ENCODE data around the gene CFP.

Gene CFP

DNA sequence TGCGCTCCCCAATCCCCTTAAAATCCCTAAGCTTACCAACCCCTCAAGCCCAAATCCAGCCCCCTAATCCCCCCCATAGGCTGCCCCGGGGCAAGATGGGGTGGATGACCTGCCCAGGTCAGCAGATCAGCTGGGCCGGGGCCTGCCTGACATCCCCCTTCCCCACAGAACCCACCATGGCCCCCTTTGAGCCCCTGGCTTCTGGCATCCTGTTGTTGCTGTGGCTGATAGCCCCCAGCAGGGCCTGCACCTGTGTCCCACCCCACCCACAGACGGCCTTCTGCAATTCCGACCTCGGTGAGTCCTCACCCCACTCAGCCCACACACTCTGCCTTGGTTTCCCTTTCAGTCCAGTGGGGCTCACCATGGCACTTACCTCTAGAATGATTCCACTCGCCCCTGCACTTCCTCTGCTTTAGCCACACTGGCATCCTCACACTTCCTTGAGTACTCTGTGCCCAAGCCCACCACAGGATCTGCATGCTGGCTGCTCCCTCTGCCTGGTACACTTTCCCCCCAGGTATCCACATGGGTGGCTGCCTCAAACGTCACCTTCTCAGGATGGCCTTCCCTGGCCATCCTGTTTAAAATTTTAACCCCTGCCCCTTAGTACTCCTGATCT lies 46.4 kb downstream of the CFP start:
- Histone ChIP-seq H3K9me3 (ENCODE audit: insufficient read depth, low read depth, low read length) (no peaks in the 10 kb centered on the region), H3K4me3 (ENCODE audit: low read length) (no peak overlapping the region; the same call in 1 of the 2 replicates), H3K4me1 (ENCODE audit: insufficient read depth, low read length) (no peaks in the 10 kb centered on the region), H3K9ac (ENCODE audit: low read depth, low read length) (no peak overlapping the region), H3K27ac (ENCODE audit: low read depth, low read length) (no peak overlapping the region), H3K36me3 (ENCODE audit: insufficient read depth, low read length) (peaks cover 4% of the 10 kb centered on the region; the same call in 1 of the 2 replicates), H3K27me3 (ENCODE audit: insufficient read depth, low read length) (no peaks in the 10 kb centered on the region)
- WGBS: 86% methylated on average over 8 of the region's 8 CpGs

DNA sequence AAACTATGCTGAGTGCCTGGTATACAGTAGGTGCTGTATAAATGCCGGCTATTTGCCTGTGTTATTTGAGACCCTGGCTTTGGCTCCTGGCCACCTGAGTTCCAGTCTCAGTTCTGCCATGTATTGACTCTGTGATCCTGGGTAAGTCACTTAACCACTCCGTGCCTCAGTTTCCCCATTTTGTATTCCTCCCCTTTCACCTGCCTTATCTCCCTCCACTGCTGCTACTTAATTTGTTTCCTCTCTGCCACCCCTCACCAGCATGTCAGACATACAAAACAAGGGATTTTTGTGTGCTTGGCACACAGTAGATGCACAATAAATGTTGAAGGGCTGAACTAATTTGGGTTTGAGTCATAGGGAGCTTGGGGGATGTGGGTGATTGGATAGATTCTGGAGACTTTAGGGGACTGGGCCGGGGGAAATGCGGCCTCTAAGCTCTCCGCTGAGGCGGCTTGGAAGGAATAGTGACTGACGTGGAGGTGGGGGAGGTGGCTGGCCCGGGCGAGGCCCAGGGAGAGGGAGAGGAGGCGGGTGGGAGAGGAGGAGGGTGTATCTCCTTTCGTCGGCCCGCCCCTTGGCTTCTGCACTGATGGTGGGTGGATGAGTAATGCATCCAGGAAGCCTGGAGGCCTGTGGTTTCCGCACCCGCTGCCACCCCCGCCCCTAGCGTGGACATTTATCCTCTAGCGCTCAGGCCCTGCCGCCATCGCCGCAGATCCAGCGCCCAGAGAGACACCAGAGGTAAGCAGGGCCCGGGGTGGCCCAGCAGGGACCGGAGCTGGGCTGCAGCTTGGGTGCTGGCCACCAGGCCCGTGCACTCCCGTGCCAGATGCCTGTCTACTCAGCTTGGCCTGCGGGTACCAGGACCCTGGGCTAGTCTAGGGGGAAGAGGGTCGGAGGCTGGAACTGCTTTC lies 47.7 kb downstream of the CFP start, which contains the start of gene TIMP1:
TIMP1 (plus strand) TSS at position 706 of the 917 bp plus-strand sequence. CDS start 980 bp downstream, outside the sequence.
- Histone ChIP-seq H3K27me3 (ENCODE audit: insufficient read depth, low read length) (no peaks in the 10 kb centered on the region), H3K4me1 (ENCODE audit: insufficient read depth, low read length) (no peaks in the 10 kb centered on the region), H3K36me3 (ENCODE audit: insufficient read depth, low read length) (peaks cover 4% of the 10 kb centered on the region; the same call in 1 of the 2 replicates), H3K4me3 (ENCODE audit: low read length) (peak within 1 kb of the TSS; percentile 64), H3K9me3 (ENCODE audit: insufficient read depth, low read depth, low read length) (no peaks in the 10 kb centered on the region), H3K27ac (ENCODE audit: low read depth, low read length) (no peak within 1 kb of the TSS), H3K9ac (ENCODE audit: low read depth, low read length) (peak within 1 kb of the TSS; percentile 65)
- WGBS: 6% methylated on average over 25 of the region's 28 CpGs

DNA sequence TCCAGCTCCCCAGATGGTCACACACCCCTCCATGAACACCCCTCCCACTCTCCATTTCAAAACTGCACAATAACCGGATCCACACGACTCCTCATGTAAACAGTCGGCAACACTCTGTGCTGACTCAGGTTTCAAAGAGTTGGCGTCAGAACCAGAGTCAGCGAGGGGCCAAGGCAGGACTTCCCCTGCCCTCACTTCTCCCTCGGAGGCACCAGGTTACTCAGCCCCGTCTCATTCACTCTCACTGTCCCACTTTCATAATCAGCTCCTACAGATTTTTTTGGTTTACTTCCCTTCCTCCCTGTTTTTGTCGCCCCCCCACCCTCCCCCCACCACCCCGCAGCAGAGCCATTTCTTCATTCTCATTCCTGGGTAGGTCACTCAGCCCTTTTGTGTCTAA lies 50.2 kb downstream of the CFP start:
- WGBS: 85% methylated on average over 7 of the region's 9 CpGs
- Histone ChIP-seq H3K27ac (ENCODE audit: low read depth, low read length) (no peak overlapping the region), H3K4me1 (ENCODE audit: insufficient read depth, low read length) (0 out of 2 replicates have a peak, but pooled peaks cover 9% of the 10 kb centered on the region), H3K27me3 (ENCODE audit: insufficient read depth, low read length) (no peaks in the 10 kb centered on the region), H3K9me3 (ENCODE audit: insufficient read depth, low read depth, low read length) (no peaks in the 10 kb centered on the region), H3K36me3 (ENCODE audit: insufficient read depth, low read length) (no peaks in the 10 kb centered on the region), H3K9ac (ENCODE audit: low read depth, low read length) (no peak overlapping the region), H3K4me3 (ENCODE audit: low read length) (no peak overlapping the region)

DNA sequence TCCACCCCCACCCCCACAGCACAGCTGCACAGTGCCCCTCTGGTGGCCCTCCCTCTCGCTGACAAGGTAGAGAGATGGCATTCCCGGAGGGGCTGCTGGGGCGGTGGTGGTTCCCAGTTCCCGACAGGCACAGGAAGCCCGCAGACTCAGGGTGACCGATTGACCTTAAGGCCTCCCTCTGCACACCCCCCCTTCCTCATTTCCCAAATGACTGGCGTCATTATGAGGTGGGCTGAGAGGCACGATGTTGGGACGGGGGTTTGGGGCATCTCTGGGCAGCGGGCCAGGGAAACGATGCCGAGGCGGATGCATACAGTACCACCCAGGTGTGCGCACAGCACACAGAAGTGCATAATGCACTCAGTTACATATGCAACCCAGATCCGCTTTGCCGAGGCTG lies 51.0 kb downstream of the CFP start:
- H3K4me3 ChIP-seq (ENCODE audit: low read length): no peak overlapping the region
- H3K36me3 ChIP-seq (ENCODE audit: insufficient read depth, low read length): no peaks in the 10 kb centered on the region
- no peaks in the 10 kb centered on the region for H3K27me3 ChIP-seq (ENCODE audit: insufficient read depth, low read length)
- H3K9me3 ChIP-seq (ENCODE audit: insufficient read depth, low read depth, low read length): no peaks in the 10 kb centered on the region
- H3K27ac ChIP-seq (ENCODE audit: low read depth, low read length): no peak overlapping the region
- 84% methylated on average over 13 of the region's 16 CpGs for WGBS
- H3K9ac ChIP-seq (ENCODE audit: low read depth, low read length): no peak overlapping the region
- H3K4me1 ChIP-seq (ENCODE audit: insufficient read depth, low read length): 0 out of 2 replicates have a peak, but pooled peaks cover 9% of the 10 kb centered on the region

DNA sequence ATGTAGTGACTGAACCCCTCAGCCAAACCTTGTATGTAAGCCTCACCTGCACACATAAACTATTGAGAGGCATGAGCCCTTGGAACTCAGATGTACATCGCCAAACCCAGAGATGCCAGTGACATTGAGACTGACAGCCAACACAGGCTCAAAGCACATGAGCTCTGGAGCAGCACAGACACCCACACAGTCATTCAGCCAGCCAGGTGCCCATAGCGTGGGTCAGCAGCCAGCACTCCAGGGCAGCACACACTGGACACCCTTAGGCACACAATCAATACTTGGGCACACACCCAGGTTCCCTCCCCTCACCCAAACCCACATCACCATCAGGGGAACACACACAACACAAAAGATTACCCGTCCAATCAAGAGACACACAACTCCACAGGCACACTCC lies 51.8 kb downstream of the CFP start:
- Histone ChIP-seq H3K4me1 (ENCODE audit: insufficient read depth, low read length) (peaks cover 15% of the 10 kb centered on the region; the same call in 1 of the 2 replicates), H3K27ac (ENCODE audit: low read depth, low read length) (no peak overlapping the region), H3K9me3 (ENCODE audit: insufficient read depth, low read depth, low read length) (no peaks in the 10 kb centered on the region), H3K36me3 (ENCODE audit: insufficient read depth, low read length) (no peaks in the 10 kb centered on the region), H3K4me3 (ENCODE audit: low read length) (no peak overlapping the region), H3K27me3 (ENCODE audit: insufficient read depth, low read length) (no peaks in the 10 kb centered on the region), H3K9ac (ENCODE audit: low read depth, low read length) (no peak overlapping the region)
- WGBS: 78% methylated on average over 3 of the region's 3 CpGs

DNA sequence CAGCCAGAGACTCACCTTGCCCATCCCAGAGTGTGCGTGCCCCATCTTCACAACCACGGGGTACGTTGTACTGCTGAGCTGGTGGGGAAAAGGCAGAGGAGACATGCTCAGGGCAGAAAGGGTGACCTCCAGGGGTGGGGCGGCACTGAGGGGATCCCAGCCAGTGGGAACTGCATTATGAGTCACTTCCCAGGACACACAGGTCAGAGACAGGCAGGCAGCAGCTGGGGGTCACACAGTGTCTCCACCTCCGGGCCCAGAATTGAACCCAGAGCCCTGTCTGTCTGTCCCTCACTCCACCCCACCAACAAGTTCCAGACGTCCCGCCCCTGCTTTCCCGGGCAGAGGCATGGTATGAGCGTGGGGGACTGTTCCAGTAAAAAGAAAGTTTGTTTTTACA lies 52.3 kb downstream of the CFP start:
- H3K4me1 ChIP-seq (ENCODE audit: insufficient read depth, low read length): peaks cover 16% of the 10 kb centered on the region; the same call in 1 of the 2 replicates
- no peak overlapping the region for H3K27ac ChIP-seq (ENCODE audit: low read depth, low read length)
- H3K27me3 ChIP-seq (ENCODE audit: insufficient read depth, low read length): no peaks in the 10 kb centered on the region
- H3K9ac ChIP-seq (ENCODE audit: low read depth, low read length): no peak overlapping the region
- H3K4me3 ChIP-seq (ENCODE audit: low read length): no peak overlapping the region
- H3K36me3 ChIP-seq (ENCODE audit: insufficient read depth, low read length): no peaks in the 10 kb centered on the region
- 83% methylated on average over 9 of the region's 9 CpGs for WGBS
- no peaks in the 10 kb centered on the region for H3K9me3 ChIP-seq (ENCODE audit: insufficient read depth, low read depth, low read length)

DNA sequence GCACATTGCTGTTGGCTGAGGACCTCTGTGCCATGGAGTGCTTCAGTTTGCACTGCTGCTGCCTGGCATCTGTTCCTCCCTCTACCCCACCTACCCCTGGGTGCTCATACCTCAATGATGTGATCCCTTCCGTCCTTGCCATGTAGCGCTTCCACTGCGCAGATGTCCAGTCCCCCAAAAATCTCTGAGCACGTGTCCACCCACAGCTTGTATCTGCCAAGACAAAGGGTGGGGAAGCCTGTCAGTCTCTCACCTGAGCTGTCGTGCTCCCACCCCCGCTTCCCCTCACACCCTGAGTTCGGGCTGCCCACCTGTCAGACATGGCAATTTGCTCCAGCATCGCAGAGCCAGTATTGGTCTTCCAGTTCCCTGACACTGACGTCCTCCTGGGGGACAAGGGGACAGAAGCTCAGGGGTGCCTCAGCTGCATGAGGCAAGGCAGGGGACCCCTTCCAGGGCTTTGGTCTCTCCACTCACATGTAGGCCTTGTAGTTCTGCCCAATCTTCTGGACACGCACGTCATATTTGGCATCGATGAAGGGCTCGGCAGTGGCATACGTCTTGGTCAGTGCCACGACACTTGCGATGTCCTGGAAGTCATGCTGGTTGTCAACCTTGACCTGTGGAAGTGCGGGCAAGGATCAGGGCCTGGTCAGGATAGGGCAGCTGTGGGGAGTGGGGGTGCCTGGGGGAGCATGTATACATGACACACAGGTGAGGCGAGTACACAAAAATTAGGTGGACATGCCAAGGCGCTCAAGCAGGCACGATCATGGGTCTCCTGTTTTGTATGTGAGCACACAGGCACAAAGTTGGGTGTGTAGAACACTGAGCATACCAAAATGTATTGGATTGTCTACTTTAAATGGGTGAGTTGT lies 53.5 kb downstream of the CFP start:
- Histone ChIP-seq H3K27me3 (ENCODE audit: insufficient read depth, low read length) (no peaks in the 10 kb centered on the region), H3K4me3 (ENCODE audit: low read length) (no peak overlapping the region), H3K4me1 (ENCODE audit: insufficient read depth, low read length) (peaks cover 16% of the 10 kb centered on the region; the same call in 1 of the 2 replicates), H3K9me3 (ENCODE audit: insufficient read depth, low read depth, low read length) (no peaks in the 10 kb centered on the region), H3K36me3 (ENCODE audit: insufficient read depth, low read length) (peaks cover 8% of the 10 kb centered on the region), H3K27ac (ENCODE audit: low read depth, low read length) (no peak overlapping the region), H3K9ac (ENCODE audit: low read depth, low read length) (no peak overlapping the region)
- WGBS: 95% methylated on average over 20 of the region's 20 CpGs

DNA sequence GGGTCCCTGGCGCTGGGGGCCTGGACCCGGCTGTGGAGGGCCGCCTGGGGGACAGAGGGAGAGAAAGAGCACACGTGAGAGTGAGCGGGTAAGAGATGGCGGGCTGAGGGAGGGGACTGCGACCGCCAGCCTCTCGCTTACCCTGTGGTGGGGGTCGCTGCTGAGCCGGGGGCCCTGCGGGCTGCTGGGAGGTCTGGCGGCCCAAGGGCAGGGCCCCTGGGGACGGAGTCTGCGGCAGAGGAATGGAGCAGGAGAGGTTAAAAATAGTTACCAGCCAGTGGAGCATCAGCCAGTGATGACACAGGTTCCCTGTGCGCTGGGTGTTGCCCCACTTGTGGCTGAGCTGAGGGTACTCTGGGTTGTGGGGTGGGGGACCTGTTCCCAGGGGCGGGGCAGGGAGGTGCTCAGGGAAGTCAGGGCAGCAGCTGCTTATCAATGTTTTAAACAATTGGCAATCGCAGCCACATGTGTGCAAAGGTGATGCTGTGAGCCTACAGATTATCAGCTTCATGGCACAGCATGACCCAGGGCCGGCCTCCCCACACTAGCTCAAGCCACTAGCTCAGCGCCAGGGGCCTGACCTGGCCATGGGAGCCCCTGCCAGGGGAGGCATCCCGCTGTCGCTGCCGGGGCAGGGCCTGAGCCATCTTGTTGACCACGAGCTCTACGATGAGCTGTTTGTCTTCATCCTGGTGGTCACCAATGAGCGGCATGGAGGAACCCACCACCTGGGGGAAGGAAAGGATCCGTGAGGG lies 55.0 kb downstream of the CFP start:
- Histone ChIP-seq H3K4me3 (ENCODE audit: low read length) (peak overlapping the region; percentile 59), H3K36me3 (ENCODE audit: insufficient read depth, low read length) (peaks cover 12% of the 10 kb centered on the region), H3K4me1 (ENCODE audit: insufficient read depth, low read length) (peaks cover 16% of the 10 kb centered on the region; the same call in 1 of the 2 replicates), H3K27ac (ENCODE audit: low read depth, low read length) (peak overlapping the region; percentile 95), H3K27me3 (ENCODE audit: insufficient read depth, low read length) (no peaks in the 10 kb centered on the region), H3K9me3 (ENCODE audit: insufficient read depth, low read depth, low read length) (no peaks in the 10 kb centered on the region), H3K9ac (ENCODE audit: low read depth, low read length) (peak overlapping the region; percentile 86)
- WGBS: 26% methylated on average over 27 of the region's 27 CpGs

DNA sequence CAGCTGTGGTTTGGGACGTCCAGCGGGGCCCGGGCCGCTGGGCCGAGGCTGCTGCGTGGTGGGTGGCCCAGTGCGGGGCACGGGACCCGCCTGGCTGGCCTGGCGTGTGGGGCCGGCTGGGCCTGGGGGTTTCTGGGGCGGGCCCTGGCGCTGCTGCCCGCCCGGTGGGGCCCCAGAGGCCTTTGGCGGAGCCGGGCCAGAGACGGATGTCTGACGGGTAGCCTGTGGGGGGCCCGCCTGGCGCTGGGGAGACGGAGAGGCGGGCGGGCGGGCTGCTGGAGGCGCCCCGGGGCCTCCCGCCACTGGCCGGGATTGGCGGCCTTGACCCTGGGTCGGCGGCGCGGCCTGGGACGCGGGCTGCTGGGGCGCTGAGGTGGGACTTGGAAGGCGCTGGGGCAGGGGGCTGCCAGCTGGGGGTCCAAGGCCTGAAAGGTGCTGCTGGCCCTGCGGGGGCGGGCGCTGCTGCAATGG lies 55.6 kb downstream of the CFP start:
- Histone ChIP-seq H3K27ac (ENCODE audit: low read depth, low read length) (peak overlapping the region; percentile 95), H3K27me3 (ENCODE audit: insufficient read depth, low read length) (no peaks in the 10 kb centered on the region), H3K9ac (ENCODE audit: low read depth, low read length) (peak overlapping the region; percentile 86)

More for the DNA sequence above, 55.6 kb downstream of the CFP start:
- peaks cover 16% of the 10 kb centered on the region for H3K36me3 ChIP-seq (ENCODE audit: insufficient read depth, low read length)
- peak overlapping the region; percentile 59 for H3K4me3 ChIP-seq (ENCODE audit: low read length)
- H3K4me1 ChIP-seq (ENCODE audit: insufficient read depth, low read length): peaks cover 16% of the 10 kb centered on the region; the same call in 1 of the 2 replicates
- no peaks in the 10 kb centered on the region for H3K9me3 ChIP-seq (ENCODE audit: insufficient read depth, low read depth, low read length)
- under 1% methylated on average over 41 of the region's 41 CpGs for WGBS
